GM21576 (cell line): Measurements from ENCODE around the gene RNF220.

ENCODE experiments used
- ATAC-seq: cut with Tn5 transposase; IDR thresholded peaks from one replicate; pipeline ENCODE4 v1.9.1; 2021; ENCODE audit warnings: mild to moderate bottlenecking, moderate library complexity; ENCODE audit not compliant: unreplicated experiment

The RNF220 gene

DNA sequence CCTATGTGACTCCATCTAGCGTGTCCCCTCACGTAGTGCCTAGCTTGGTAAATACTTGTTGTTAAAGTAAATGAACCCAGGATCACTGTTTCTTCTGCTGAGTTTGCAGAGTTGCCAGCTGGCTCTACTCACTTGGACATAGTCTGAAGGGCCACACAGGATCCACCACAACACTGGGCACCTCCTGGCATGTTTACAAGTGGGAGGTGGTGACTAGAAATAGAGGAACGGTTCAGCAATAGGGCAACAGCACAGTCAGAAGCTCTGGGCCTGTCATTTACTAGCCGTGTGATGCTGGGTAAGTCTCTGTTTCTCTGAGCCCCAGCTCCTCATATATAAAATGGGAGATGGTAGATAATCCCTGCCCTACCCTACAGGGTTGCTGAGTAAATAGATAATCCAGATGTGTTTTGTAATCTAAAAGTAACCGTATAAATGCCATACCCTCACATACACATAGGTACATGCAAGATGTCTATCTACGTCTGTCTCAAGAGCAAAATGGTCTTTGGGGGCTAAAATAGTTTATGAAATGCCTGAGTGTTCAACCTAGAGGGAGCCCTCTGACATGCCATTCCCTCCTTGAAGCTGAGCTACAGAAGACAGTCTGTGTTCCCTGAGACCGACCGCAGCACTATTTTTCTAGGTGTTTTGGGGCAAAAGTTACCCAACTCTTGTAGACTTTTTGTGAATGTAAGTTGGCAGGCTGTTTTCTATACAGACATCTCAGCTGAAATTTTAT is 20.5 kb downstream of the RNF220 start:
- ATAC-seq = no peak

DNA sequence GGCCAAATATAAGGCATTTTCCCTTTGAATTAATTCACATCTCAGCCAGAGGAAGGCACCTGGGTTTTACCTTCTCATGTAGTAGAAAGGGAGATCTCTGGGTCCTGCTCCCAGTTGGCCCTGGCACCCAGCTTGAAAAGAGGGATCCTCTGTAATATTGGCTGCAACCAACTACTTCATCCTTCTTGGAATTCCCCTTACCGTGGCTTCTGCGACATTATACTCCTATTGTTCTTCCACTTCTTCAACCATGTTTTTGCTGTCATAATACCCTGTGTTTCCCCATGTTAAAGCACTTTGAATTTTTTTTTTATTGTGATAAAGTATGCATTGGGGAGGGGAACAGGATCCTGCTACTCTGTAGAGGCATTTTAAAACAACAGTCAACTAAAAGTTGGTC is 26.8 kb downstream of the RNF220 start:
- no peak for ATAC-seq

DNA sequence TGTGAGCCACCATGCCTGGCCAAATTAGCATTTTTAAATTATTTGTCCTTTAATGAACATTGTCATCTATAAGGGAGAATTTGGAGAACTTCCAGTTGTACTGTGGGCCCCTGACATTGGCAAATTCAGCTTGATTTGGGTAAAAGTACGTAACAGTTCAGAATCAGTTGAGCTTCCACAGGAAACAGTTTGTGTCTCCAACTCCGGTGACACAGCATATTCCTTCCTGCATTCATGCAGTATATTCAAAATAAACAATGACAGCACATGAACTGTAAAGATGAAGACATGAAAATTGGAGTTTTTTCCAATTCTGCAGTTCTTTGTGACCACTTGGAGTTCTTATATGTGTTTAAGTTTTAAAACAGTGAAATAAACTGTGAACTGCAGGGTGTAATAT is 28.2 kb downstream of the RNF220 start:
- ATAC-seq = no peak

DNA sequence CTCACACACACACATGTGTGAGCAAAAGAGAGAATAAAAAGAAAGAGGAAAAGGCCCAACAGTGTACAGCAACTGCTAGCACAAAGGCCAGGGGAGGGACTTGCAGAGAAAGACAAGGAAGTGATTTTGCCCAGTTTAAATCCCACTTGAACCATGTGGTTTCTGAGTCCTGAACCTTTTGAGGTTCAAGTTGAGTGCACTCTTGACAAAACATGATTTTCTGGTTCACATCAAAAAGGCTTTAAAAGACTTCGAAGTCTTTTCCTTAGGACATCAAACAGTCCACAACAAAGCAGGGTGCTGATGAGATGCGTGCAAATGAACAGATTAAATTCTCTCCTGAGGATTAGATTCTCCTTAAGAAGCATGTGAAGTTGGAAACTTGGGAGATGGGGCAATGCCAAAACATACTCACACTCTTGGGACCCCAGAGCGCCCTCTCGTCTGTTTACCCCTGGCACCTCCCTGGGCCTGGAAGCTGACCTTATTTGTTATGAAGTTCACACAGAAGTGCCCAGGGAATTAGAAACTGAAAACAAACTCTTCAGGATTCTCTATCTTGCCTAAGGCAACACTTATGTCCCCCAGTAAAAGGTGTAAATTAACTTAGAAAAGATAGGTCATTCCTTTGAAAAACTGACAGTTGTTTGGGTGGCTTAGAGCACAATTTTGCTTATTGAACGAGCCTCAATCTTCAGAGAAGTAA is 31.5 kb downstream of the RNF220 start:
- ATAC-seq = no peak

DNA sequence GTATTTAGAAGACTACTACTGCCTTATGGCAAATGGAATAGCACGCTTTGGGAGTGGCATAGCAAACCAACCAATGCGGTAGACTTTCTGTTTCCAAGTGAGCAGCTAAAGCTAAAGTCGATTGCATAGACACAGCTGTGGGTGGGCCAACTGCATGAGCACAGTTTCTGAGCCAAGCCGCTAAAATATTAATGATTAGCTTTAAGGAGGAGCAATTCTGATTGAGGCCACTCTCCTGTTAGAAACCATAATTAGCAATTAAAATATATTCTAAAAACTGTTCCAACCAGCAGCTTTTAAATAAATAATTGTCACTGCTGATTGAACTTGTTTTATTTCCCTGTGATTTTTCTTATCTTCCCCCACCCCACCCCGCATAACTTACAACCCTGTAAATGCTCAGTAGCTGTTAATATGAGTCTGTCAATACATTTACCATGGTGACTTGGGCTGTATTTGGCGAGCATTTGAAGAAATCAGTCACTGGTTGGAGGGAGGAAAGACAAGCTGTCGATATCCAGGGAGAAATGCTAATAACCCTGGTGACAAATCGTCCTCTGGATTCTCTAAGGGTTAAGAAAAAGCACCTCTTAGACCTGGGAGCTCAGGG is 32.2 kb downstream of the RNF220 start:
- no peak for ATAC-seq

DNA sequence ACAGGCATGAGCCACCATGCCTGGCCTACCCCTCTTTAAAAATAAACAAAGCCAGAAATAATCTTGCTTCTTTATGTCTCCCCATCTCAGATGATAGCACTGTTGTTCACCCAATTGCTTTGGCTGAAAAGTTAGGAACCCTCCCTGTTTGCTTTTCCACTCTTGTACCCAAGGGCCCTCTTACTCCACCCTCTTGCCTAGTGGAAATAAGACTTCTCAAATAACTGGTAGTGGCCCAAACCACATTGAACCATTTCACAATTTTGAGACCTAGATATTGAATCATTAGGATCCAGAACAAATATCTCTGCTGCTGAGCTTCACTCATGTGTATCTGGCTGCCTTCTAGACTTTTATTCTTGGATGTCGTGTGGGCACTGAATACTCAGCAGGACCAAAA is 37.7 kb downstream of the RNF220 start:
- no peak for ATAC-seq

DNA sequence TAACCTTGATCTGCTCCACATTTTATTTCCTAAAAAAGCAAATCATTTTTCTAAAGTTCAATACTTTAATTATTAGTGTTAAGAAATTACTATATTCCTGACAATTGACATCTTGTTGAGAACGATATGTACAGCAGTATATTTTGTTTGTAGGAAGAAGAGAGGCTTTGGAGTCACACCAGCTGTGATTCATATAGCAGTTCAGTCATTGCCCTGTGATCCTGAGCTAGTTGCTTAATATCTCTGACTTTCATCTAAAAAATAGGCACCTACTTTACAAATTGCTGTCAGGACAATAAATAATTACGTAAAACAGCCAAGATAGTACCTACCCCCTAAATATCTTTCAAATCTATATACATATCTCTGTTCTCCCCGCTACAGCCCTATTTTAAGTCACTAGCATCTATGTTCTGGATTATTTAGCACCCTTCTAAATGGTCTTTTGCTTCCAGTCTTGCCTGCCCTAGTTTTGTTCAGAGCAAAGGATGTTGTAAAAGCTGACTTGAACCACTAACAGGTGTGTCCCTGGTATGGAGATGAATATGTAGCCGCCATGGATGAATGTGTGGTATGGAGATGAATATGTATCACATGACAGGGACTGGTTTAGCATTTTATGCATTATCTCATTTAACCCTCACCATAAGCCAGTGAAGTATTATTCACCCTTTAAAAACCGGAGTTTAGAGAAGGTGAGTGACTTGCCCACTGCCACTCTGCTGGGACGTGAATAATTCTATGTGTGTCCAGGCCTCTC is 42.2 kb downstream of the RNF220 start:
- ATAC-seq = no peak

DNA sequence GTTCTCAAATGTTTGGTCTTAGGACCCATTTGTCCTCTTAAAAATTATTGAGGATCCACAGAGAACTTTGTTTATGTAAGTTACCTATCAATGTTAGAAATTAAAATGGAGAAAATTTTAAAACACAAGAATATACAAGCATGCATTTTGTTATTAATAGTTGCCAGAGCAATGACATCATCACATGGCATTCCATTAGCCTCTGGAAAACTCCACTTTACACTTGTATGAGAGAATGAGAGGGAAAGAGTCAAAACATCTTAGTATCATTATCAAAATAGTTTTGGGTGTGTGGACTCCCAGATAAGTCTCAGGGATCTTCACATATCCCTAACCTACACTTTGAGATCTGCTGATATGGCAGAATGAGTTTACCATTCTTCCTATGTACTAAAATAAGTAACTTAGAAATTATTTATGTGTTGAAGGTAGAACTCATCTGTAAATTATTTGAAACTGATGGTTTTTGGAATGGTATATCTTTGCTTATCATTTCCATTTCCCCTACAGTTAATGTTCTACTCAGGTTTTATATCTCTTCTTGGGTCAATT is 48.8 kb downstream of the RNF220 start:
- no peak for ATAC-seq

DNA sequence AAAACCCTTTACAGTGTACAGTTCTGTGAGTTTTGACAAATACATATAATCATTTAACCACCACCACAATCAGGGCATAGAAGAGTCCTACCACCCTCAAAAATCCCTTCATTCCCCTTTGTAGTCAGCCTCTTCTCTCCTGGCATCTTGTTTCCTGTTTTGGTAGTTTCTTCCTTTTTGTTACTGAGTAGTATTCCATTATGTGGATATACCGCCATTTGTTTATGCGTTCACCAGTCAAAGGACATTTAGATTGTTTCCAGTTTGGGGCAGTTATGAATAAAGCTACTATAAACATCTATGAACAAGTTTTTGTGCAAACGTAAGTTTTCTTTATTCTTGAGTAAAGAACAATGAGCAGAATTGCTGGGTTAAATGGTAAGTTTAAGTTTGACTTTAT is 49.6 kb downstream of the RNF220 start:
- no peak for ATAC-seq

DNA sequence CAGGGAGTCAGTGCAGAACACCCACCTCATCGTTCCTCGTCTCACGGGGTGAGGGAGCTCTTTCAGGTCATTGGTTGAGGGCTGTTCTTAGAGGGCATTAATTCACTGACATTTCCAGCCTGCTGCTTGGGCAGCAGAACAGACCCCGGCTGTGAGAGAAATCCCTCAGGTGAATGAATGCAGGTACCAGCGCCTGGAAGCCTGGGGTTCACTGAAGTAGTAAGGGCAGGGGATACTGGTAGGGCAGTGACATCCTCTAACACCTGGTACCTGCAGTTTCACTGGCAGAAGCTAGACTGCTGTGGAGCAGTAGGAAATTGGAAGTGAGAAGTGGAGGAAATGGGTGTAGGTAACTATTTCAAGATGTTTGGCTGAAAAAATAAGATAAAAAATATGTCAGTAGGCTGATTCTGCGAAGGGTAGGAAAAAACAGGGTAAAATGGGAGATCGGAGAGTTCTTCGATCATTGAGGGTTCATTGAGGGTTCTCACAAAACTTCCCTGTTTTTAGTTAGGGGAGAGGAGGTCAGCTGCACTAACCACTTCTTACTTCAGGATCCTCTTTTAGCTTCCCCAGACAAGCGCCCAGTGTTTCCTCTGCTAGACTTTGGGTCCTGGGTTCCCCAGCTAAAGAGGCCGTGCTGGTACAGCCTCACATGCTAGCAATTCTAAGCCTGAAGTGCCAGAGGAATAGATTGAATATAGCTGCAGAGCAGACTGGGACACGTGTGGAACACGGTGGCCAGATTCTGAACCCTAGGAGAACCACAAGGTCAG is 55.2 kb downstream of the RNF220 start:
- ATAC-seq = no peak

DNA sequence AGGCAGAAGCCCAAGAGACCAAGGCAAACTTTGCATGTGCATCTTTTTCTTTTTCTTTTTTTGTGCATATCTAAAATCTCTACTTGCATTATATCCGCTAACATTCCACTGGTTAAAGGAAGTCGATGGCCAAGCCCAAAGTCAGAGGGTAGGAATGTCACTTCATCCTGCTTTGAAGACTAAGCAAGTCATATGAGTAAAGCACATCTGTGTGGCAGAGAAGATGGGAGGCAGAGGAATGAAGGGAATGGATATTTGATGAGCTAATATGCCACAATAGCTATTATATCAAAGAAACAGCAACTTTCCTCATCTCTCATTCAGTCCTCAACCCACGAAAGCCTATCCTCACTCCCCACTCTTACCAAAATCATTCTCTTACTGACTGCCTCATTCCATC is 59.3 kb downstream of the RNF220 start:
- ATAC-seq = no peak

DNA sequence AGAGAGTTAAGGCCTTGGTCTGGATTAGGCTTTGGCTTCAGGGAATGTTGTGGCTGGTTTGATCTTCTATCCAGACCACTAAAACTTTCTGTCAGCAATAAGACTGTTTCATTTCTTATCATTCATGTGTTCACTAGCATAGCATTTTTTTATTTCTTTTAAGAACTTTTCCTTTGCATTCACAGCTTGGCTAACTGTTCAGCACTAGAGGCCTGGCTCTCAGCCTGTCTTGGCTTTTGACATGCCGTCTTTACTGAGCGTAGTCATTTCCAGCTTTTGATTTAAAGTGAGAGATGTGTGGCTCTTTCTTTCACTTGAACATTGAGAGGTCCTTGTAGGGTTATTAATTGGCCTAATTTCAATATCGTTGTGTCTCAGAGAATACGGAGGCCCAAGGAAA is 62.5 kb downstream of the RNF220 start:
- no peak for ATAC-seq

DNA sequence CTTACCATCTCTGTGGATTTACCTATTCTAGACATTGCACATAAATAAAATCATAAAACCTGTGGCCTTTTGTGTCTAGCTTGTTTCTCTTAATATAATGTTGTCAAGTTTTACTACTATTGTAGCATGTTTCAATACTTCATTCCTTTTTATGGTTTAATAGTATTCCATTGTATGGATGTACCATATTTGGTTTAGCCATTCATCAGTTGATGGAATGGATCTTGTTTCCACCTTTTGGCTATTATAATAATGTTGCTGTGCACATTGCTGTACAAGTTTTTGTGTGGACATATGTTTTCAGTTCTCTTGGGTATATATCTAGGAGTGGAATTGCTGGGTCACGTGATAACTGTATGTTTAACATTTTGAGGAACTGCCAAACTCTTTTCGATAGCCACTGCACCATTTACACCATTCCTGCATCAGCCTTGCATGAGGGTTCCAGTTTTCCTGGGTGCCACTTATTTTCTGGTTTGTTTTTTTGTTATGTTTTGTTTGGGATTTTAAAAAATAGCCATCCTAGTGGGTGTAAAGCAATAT is 66.9 kb downstream of the RNF220 start:
- no peak for ATAC-seq

DNA sequence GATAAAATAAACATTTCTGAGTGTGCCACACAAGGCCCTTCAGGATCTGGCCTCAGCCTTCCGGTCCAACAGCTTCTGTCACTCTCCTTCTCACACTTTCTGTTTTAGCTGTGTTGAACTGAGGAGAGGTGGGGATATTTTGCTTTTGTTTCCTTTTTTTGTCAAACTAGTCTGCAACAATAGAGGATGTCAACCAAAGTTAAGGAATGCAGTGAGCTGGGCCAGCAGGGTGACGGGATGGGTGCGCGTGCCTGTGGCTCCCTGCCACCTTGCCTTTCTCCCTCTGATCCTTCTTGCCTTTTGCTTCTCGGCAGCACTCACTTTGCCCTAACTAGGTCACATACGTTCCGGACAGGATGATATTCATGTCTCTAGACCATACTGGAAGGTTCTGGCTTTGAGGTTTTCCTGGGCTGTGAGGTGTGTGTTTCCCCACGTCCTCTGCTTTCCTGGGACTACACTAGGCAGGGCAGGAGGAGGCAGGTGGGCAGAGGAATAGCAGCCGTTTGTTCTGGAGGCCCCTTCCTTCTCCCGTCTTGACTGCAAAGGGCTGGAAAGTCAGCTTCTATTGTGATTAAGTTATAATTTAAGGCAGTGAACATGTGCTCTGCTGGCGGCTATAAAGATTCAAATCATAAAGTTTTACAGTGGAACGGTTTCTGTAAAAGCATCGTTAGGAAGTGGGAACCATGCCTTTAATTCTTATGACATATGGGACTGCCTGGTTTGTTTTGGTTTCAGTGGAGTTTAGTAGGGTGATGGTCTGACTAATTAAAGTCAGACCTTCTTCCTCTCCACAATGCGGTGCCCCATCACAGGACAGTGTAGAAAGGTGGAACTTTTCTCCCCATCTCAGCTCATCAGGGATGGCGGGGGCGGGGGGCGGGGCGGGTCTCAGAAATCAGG is 67.8 kb downstream of the RNF220 start:
- ATAC-seq = no peak

DNA sequence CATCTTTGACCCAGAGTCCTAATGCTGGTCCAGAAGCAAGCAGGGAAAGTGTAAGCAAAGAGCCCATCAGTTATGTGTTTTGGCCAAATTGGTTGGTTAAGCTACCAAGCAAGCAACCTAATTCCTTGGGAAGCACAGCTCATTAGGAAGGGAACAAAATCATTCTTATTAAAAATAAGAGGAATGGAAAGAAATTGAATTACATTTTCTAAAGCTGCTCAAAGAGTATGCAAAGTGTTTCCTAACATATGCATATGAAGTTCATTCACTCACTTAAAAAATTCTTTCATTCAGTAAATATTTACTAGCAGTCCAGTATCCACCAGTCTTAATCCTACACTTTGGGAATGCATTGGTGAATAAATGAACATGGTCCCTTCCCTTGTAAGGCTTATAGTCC is 71.8 kb downstream of the RNF220 start:
- ATAC-seq = no peak

DNA sequence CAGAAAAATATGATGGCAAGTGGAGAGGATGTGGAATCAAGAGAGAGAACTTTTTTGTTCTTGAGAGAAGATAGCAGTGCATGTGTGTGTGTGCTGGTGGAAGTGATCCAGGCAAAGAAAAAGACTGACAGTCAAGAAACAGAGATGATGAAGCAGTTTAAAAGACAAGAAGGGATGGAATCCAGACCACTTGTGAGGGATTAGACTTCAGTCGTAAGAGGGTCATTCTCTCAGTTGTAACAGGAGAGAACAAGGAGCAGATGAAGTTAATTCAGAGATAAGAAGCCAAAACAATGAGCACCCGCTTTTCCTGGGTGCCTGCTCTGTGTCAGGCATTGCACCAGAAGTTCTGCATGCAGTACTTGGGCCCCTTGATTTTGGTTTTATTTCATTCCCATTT is 76.6 kb downstream of the RNF220 start:
- ATAC-seq = no peak

DNA sequence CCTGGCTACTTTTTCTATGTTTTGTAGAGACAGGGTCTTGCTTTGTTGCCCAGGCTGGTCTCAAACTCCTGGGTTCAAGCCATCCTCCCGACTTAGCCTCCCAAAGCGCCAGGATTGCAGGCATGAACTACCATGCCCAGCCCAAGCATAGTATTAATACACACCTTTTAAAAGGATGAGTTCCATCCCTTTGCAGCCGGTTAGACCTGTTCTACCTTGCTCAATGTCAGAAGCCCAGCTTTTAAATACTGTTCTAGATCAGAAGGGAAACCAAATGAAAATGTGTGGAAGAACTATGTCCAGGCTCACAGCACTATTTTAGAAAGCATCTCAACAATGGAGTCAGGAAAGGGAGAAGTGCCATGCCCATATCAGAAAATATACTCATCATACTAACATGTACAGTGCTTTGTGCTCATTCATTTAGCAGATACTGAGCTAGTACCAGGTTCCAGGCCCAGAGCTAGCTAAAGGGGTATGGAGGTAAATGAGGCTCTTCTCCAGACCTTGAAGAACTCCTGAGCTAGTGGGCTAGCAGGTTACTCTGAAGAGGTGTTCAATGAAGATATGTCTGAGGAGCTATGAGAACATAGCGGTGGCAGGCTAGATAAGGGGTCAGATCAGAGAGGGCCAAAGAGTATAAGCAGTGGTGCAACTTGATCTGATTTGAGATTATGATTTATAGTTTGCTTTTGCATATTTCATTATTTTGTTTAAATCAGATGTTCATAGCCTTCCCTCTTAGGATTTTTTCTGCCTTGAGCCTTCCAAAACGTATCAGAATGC is 78.2 kb downstream of the RNF220 start:
- ATAC-seq = no peak

DNA sequence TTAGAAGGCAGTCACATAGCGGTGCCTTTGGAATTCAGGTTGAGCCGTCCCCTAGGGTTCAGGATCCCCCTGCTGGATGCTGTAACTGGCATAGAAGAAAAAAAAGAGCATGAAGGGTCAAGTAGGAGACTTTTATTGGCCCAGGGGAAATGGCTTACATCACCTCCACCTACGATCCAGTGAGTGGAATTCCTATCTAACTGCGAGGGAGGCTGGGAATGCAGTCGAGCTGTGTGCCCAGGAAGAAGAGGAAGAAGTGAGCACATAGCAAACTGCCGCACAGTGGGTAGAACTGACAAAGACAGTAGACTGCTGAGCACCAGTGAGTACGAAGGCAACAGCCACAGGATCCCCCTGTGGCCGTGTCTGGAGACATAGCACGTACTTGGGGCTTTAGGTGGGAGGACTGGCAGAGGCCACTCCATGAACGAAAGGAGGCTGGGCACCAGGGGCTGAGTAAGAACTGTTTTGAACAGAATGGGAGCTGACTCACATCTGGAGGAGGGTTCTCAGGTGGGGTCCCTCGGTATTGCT is 79.2 kb downstream of the RNF220 start:
- no peak for ATAC-seq
